ENCODE measurements around the gene APOBEC3H.
A peak's percentile ranks its signal among the peaks of the same experiment; 100 is the strongest.

The APOBEC3H gene

DNA sequence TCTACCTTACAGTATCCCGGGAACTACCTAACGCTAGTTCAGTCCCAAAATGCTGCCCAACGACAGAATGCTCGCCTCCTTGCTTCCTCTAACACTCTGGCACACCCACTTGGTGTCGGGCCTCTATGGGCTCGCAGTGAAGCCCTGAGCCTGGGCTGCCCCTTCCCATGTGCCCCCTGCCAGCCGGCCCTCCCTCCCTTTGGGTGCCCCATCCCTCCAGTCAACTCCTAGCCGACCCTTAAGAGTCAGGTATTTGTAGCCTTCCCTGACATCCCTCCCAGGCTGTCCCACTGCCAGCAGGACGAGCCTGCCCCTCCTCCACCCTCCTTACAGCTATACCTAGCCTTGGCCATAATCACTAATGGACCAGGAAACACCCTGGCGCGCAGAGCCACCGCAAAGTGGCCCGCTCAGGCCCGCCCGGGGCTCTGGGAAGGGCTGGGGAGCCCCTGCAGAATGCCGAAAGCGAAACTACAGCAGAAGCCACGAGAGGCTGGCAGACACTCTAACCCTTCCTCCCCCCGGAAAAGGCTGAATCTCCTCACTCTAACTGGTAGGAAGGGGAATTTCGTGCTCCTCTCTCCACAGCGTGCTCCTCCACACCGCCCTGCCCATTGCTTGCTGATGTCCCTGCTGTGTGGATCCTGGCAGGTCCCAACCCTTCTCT lies 47.2 kb downstream of the APOBEC3H start:
- no peak for TF ChIP-seq CTCF (conservative IDR thresholded peaks at IDR 0.05; ENCODE audit: control insufficient read depth, insufficient read depth, low read depth, low read length)
- DNase-seq (ENCODE audit: low read depth) = peak; percentile 36
- peak overlapping the region; percentile 75 for H3K4me3 ChIP-seq (ENCODE audit: control insufficient read depth, low read depth, low read length)

DNA sequence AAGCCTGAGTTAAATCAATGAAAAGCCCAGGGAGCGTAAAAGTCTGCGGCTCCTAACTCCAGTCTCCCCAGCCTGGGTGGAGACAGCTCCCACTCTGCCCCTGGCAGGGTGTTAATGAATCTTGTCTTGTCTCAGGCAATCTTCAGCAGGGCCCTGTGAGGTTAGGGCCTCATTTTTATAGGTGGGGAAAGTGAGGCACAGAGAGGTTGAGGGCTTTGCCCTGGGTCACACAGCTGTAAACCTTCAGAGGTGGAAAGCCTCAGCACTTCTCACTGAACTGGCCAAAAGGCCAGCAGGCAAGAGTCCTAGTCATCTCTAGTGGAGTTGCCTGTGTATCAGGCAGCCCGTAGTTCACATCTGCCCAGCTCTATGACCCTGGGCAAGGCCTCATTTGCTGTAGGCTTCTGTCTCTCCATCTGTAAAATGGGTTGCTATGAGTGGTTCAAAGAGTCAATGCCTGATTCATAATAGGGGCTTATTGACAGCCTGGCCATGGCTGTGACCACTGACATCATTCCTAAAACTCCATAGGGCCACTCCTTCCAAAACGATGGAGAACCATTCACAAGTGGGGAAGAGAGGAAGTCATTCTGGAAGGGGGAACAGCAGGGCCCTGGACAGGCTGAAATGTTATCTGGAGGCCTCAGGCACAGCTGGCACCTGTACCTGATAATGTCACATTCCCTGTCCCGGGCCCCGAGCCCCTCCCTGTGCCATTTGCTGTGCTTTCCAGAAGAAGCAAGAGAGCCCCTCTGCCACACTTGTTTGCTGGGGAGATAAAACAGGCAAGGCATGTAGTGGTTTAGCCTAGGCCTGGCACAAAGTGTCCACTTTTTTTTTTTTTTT lies 49.4 kb downstream of the APOBEC3H start:
- H3K4me3 ChIP-seq (ENCODE audit: control insufficient read depth, low read depth, low read length) = no peak overlapping the region
- TF ChIP-seq CTCF (conservative IDR thresholded peaks at IDR 0.05; ENCODE audit: control insufficient read depth, insufficient read depth, low read depth, low read length) = no peak
- DNase-seq (ENCODE audit: low read depth) = no peak

DNA sequence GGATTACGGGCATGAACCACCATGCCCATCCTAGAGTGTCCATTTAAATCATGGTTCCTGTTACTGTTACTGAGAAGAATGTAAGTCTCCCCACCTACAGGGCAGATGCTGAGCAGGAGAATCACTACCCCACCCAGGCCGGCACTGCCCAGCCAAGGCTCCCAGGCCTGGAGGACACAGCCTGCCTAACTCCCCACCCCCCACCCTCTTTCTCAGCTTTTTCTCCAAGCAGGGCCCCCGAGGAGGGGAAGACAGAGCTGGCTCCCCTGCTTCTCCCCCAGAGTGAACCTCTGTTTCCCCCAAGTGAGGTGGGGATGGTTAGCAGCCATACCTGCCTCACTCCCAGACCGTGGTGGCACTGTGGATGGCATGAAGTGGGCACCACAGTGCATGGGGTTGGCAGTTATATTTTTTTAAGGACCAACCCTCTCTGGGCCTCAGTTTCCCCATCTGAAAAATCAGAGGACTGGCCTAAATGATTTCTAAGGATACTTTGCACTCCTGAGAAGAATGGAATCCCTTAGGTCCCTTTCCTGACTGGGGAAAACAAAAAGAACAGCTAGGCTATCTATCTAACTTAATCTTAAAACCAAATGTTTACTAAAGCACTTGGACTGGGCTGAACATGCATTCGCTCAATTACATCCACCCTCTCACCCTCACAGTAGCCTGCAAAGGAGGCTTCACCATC lies 50.4 kb downstream of the APOBEC3H start:
- no peak for DNase-seq (ENCODE audit: low read depth)
- H3K4me3 ChIP-seq (ENCODE audit: control insufficient read depth, low read depth, low read length) = no peak overlapping the region
- no peak for TF ChIP-seq CTCF (conservative IDR thresholded peaks at IDR 0.05; ENCODE audit: control insufficient read depth, insufficient read depth, low read depth, low read length)

DNA sequence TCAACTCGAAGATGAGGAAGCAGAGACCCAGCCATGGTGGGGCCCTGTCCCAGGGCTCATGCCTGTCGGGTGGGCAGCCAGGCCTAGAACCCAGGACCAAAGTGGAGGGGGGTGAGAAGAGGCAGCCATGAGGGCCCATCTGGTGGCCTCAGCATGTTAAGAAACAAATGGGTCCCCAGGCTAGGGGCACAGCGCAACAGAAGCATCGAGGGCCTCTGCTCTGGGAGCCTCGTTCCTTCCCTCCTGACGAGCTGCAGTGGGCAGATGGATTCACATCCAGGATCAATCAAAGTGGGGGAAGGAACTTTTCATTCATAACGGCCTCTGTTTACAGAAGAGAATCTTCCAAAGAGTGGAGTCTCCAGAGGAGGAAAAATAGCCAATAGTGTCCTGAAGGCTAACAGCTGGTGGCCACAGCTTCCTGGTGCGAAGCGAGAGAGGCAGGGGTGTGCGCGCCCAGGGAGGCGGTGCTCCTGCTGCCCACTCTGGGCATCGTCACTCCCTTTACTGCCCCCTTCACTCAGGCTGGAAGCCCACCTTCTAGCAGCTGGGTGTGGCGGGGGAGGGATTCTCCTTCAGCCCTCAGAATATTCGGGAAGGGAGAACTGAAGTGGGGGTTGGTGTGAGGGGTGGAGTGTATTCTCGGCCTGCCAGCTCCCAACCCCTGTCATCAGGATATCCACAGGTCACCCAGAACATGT lies 51.1 kb downstream of the APOBEC3H start:
- TF ChIP-seq CTCF (conservative IDR thresholded peaks at IDR 0.05; ENCODE audit: control insufficient read depth, insufficient read depth, low read depth, low read length) = no peak
- no peak overlapping the region for H3K4me3 ChIP-seq (ENCODE audit: control insufficient read depth, low read depth, low read length)
- no peak for DNase-seq (ENCODE audit: low read depth)

DNA sequence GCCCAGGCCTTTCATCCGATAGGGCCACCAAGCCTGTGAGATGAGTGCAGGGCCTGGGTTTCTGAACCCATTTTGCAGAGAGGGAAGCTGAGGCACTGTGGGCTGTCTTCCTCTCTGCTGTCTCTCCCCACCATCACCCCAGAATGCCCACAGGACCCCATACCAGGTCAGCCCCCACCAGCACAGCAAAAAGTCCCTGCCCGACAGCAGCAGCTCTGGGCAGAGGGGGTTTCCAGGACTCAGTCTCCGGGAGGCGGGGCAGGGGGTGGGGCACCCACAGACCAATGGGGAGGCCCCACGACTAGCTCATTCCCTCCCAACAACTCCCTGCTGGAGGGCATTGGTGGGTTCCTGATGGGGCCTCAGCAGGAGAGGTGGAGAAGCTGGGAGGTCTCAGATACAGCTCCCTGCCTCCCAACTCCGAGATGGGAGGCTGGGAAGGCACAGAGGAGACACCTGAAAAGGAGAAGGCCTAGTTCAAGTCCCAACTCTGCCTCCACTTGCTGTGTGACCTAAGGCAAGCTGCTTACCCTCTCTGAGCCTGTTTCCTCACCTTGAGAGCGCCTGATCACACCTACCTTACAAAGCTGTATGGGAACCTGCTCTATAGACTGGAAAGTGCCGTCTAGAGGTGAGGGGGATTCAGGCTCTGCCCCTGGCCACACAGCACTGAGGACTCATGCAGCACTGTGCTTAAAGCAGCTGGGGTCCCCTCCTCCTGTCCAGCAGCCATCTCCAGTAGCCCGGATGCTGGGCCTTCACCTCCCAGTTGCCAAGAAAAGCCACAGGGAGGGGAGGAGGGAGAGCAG lies 51.9 kb downstream of the APOBEC3H start:
- no peak overlapping the region for H3K4me3 ChIP-seq (ENCODE audit: control insufficient read depth, low read depth, low read length)
- no peak for TF ChIP-seq CTCF (conservative IDR thresholded peaks at IDR 0.05; ENCODE audit: control insufficient read depth, insufficient read depth, low read depth, low read length)
- DNase-seq (ENCODE audit: low read depth) = no peak

All from fibroblast of mammary gland (primary cell).